Kasumi-1 (cell line): ENCODE results near the gene NVL.
"Not testable (repeated sequence)": the region's sequence is repeated elsewhere in the genome, so short reads cannot be mapped to it uniquely, and the experiment has no call there.

Experiments
- DNase-seq, 2 experiments: peaks; one replicate each; lab custom pipeline; 2025; lab: John Stamatoyannopoulos, UW

Gene NVL

DNA sequence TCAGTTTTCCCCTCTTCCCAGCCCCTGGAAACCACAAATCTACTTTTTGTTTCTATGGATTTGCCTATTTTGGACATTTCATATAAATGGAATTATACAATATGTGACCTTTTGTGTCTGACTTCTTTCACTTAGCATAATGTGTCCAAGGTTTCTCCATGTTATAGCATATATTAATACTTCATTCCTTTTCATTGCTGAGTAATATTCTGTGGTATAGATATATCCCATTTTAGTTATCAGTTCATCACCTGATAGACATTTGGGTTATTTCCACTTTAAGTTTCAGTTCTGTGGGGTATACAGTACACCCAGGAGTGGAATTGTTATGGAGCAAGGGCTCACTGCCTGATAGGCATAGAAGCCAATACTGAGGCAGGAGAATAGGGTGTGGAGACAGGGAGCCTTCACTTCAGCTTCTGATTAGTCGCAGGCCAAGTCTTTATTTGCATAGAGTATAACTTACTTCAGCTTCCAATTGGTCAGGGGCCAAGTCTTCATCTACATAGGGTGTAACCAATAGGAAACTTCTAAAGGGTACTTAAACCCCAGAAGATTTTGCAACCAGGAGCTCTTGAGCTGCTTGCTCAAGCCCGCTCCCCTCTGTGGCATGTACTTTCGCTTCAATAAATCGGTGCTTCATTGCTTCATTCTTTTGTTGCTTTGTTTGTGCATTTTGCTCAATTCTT is 8.3 kb upstream of the NVL start:
- DNase-seq = no peak

DNA sequence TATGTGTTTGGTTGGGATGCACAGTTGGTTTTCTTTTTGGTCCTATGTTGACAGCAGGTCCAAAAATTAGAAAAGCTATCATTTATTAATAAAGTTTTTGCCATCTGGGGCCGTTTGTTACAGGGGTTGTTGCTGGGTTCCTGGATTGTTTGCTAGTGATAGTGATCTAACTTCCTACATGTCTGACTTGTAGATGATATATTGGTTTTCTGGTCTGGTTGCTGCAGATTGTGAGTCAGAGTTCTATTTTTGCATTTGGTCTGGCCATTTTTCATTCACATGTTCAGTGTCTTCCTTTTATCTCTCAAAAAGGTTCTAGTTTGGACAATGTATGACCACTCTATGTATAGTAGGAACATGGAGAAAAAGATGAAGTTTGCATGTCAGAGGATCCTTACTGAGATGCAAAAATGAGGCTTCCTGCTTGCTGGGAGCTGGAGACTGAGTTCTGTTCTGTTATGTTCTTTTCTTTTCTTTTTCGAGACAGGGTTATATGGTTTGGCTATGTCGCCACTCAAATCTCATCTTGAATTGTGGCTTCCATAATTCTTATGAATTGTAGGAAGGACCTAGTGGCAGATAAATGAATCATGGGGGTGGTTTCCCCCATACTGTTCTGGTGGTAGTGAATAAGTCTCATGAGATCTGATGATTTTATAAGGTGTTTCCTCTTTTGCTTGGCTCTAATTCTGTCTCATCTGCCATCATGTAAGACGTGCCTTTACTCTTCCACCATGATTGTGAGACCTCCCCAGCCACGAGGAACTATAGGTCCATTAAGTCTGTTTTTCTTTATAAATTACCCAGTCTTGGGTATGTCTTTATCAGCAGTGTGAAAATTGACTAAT is 4.2 kb upstream of the NVL start:
- peak in 1 of 2 experiments; percentile 53 for DNase-seq

DNA sequence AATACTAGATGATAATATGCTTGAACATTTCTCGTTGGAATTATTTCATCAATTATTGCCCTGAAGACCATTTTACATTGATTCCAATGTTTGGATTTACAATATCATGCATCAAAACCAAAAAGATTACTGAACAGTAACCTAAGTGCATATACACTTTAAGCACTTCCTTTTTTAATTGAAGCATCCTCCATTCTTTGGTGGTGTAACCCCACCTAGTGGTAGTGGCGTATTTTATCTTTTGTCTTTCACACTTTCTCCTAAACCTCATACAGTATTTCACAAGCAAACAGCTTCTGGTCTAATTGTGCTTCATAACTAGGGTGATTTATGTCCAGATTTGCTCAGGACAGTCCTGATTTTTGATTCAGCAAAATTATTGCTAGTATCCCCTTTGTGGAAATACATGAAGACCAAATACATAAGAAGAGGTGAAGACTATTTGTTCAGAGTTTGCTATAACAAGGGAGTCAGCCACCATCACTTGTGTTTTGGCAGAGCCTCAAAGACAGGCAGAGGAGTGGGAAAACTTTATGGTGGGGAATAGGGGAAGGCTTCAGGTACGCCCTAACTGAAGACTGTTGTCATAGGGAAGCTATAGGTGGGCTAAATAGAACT is 3.4 kb upstream of the NVL start:
- DNase-seq = peak; percentile 83 to 89

DNA sequence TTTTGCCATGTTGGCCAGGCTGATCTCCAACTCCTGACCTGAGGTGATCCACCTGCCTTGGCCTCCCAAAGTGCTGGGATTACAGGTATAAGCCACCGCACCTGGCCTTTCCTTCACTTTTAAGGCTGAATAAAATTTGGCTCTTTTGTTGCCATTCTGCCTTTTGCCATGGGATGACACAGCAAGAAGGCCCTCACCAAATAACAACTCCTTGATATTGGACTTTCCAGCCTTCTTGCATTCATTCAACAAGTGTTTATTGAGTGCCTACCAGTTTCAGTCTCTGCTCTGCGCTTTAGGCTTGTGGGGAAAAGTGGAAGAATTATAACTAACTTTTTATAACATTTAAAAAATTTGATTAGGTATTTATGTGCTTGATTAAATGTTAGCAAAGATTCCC is 1.9 kb upstream of the NVL start:
- DNase-seq = no peak

DNA sequence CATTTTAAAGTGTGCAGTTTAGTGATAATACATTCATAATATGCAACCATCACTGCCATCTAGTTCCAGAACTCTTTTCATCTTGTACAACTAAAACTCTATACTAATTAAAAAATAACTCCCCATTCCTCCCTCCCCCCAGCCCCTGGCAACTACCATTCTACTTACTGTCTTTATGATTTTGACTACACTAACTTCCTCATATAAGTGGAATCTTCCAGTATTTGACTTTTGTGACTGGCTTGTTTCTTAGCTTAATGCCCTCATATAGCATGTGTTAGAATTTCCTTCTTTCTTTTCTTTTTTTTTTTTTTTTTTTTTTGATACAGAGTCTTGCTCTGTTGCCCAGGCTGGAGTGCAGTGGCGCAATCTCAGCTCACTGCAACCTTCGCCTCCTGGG is 1.4 kb upstream of the NVL start:
- DNase-seq = peak in 1 of 2 experiments; percentile 16

DNA sequence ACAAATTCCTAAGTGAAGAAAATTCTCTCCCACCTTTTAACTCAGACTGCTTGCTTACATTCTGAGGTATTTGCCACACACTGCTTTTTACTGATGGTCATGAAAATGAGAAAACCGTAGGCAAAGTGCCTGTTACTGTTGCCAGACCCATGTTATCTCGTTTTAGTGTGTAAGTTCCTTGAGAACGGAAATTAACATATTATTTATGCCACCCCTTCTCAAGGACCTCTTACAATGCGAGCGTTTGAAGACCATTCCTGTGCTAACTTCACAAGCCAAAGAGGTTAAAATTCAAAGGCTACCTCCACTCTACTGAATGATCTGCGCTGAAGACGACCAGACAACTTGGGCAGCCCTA is 509 bp downstream of the NVL start:
- peak in 1 of 2 experiments; percentile 38 for DNase-seq

DNA sequence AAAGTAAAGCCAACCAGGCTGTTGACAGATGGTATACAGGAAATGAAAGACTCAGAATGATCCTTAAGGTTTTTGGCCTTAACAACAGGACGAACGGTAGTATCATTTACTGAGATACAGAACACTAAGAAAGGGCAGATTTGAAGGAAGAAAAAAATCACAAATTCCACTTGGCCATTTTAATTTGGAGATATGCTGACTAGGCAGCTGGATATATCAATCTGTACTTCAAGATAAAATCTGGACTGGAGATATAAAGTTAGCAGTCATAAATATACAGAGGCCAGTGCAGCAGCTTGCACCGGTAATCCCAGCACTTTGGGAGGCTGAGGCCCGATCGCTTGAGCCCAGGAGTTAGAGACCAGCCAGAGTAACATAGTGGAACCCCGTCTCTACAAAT is 1.3 kb downstream of the NVL start:
- DNase-seq = no peak

DNA sequence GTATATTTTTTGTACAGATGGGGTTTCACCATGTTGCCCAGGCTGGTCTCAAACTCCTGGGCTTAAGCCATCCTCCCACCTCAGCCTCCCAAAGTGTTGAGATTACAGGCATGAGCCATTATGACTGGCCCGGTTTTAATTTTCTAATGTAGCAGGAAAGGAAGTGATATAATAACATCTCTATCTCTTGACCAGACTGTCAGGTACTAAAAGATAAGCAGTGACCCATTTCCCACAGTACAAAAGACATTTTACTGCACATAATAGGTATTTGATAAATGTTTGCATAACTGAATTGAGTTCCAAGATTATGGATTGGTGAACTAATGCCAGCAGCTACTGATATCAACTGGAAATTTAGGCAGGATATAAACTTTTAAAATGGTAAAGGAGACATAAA is 4.0 kb downstream of the NVL start:
- DNase-seq = no peak

DNA sequence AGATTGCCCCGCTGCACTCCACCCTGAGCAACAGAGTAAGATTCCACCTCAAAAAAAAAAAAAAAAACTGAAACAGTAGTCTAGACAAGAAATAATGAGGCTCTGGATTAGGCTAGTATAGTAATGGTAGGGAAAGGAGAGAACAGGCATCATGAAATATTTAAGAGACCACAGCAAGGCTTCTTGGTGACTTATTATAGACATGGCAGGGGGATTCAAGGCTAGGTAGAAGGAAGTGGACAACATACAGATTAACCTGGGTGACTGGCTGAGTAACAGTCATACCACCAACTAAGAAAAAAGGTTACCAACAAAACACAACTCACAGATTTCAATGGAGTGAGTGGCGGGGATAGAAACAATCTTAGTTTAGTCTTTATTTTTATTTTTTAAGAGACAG is 8.3 kb downstream of the NVL start:
- no peak for DNase-seq

DNA sequence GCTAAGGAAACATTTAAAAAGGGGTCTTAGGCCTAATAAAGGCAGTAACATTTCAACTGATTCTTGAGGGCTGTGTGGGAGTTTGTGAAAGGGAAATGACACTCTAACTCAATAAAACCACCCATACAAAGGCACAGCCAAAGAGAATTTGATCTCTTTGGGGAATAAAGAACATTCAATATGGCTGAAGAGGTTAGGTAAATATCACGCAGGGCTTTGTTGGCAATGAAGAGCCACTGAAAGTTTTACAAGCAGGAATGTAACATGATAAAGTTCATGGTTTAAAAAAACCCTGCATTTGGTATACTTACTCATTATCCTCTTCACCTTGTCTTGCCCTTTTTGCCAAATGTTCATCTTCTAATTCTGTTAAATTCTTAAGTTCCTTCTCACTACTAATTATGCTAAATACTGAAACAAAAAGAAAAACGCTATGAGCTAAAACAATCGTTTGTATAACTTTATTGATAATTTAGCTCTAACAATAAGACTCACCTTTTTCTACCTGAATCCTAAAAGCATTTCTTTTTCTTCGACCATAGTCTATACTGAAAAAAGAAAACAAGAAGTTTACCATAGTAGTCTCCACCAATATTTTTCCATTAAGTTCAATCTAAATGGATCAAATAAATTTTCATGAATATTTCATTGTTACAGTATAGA is 12.5 kb downstream of the NVL start:
- DNase-seq = no peak

DNA sequence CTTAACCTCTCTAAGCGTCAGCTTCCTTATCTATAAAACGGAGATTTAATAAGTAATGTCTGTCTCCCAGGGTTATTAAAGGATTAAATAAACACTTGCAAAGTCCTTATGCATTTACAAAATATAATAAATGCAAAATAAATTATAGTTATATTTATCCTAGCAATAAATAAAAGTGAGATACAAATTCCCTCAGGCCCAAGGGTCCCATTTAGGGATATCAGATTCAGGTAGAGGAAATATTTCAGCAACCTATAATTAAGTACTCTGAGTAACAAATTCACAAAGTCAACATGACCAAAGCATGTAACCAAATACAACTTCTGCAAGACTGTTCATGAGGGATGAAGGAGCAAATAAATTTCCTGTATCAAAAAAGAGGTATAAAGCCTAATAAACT is 17.9 kb downstream of the NVL start:
- DNase-seq = no peak

DNA sequence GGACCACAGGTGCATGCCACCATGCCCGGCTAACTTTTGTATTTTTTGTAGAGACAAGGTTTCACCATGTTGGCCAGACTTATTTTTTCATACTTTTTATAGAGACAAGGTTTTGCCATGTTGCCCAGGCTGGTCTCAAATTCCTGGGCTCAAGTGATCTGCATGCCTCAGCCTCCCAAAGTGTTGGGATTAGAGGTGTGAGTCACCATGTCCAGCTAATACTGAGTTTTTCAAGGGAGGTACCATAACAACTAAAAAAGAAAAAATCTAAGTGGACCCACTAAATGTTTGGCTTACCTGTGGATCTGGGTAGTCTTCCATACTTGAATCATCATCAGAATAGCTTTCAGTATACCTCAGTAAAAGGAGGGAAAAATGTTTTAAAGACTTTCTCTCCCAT is 18.5 kb downstream of the NVL start:
- DNase-seq = not testable (repeated sequence)

DNA sequence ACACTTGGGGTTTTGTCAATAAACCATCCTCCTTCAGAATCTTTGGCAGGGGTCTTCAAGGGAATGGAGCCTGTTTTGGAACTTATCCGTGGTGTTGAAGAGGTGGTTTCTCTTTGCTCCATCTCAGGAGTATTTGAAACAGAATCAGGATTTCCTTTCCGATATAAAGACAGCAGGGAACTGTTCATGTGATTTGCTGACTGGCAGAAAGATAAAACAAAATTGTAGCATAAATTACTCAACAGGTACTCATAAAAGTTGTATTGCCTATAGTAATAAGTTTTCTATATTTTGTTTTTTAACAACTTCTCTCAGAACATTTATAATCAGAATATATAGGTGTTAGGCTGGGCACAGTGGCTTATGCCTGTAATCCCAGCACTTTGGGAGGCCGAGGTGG is 21.9 kb downstream of the NVL start:
- no peak for DNase-seq

DNA sequence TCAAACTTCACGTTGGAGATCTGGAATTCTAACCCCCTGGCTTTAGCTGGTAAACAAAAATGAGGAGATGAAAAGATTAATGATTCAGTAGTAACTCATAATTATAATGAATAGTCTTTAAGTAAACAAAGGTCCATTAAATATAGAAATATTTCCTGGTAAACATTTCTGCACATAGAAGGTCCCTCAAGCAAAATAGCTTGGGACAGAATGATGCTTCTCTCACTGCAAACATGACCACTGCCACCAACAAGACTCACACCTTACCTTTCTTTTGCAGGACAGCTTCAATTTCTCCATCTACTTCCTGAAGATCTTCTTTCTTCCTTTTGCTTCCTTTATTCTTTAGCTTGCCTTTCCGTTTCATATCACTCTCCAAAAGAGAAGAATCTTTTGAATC is 25.2 kb downstream of the NVL start:
- no peak for DNase-seq

DNA sequence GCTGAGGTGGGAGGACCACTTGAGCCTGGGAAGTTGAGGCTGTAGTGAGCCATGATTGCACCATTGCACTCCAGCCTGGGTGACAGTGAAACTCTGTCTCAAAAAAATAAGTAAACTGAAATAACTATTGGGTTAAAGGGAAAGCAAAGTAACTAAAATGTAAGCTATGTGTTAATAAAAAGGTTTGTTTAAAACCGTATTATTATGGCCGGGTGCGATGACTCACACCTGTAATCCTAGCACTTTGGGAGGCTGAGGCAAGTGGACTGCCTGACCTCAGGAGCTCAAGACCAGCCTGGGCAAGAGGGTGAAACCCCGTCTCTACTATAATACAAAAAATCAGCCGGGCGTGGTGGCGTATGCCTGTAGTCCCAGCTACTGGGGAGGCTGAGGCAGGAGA is 27.0 kb downstream of the NVL start:
- DNase-seq = no peak

DNA sequence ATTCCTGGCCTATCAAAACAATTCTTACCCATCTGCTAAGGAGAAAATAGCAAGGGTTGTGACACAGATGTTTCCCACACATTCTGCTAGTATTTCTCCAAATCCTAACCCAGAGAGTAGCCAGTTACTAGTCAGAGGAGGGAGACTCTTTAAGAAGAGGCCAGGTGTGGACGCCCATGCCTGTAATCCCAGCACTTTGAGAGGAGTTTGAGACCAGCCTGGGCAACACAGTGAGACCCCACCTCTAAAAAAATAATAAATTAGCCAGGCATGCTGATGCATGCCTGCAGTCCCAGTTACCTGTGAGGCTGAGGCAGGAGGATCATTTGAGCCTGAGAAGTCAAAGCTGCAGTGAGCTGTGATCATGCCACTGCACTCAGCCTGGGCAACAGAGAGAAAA is 28.6 kb downstream of the NVL start:
- DNase-seq = no peak

DNA sequence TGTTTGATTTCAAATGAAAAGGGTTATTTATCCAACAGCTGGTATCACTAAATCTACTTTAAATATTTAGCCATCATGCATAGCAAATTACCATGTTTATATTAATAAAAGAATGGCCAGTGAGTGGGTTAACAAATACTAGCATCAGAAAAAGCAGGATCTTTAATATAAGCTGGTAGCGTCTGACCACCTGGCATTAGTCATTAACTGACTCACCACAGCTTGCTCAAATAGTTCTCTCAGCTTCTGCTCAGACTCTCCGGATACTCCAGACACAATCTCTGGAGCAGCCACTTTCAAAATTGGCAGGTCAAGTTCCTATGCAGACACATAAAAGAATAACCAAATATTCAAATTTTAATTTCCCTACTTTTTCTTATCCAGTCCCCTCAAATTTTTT is 29.6 kb downstream of the NVL start:
- no peak for DNase-seq

DNA sequence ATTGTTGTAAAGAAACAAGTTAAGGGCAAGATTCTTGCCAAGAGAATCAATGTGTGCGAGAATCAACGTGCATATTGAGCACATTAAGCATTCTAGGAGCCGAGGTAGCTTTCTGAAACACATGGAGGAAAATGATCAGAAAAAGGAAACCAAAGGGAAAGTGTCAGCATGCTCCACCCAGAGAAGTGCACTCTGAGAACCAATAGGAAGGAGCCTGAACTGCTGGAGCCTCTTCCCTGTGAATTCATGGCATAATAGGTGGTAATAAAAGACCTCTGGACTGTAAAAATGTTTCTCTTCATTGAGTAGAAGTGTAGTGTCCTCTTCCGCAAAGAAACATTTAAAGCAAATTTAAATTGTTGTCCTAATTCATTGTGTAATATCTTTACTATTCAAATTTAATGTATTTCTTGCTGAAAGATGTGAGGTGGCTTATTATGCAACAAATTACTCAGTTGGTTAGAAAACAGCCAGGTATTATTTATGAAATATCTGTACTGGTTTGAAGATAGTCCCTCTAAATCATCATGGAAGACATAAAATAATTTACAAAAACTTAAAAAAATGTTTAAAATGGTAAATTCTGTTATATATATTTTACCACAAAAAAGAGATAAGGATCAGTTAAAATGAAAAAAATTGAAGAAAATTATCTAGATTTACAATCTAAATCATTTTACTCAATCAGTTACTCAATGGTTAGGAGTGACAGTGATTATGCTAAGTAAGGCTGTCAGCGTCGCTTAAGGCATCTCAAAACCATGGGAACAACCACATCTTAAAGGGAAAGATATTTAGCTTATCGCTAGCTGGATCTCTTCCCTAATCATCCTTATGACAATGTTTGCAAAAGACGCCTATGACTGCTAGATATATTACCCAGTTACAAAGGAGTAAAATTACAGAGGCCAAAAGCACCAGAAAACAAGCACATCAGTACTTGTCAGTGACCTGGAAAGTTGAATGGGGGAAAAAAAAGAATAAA is 31.3 kb downstream of the NVL start:
- DNase-seq = no peak

DNA sequence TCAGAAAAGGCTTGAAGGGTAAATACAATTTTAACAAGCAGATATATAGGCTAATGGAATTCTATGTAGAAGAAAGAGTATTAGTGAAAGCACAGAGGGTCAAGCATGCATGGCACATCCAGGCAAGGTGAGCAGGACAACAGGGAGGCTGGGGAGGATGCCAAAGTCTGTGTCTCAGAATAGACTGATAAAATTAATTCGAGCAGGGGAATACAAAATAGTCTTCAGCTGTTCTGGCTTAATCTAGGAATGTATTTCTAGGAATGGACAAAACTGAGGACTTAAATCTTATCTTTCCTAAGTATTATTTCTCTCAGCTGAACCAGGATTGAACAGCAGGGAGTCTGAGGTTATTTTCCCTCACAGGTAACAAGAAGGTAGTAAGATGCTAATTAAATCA is 35.2 kb downstream of the NVL start:
- no peak for DNase-seq

DNA sequence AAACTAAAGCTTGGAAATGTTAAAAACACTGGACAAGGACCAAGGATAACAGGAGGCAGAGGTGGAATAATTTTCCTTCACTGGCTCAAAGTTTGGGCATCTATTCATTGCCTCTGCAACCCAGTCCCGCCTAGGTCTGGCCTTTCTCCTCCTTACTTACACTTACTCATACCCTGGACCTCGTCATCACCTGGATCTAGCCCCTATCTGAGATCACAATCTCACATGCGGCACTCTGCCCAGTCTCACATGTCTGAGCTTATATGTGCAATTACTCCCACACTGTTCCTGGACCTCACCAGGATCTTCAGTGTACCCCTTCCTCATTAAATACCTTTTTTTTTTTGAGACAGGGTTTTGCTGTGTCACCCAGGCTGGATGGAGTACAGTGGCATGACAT is 37.6 kb downstream of the NVL start:
- no peak for DNase-seq

DNA sequence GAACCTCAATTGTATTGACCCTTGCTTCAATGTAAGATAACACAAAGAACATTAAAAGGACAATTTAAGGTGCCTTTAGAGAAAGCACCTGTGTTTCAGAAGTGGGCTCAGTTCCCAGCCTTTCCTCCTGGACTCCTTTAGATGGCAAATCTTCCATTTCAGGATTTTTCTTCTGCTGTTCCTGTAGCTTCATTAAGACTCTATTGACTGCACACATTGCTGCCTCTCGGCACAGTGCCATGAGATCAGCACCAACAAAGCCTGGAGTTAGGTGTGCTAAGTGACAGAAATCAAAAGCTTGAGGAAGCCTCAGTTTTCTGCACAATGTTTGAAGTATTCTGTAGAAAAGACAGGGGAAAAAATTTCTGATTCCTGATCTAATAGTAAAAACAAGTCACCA is 40.6 kb downstream of the NVL start:
- DNase-seq = no peak

DNA sequence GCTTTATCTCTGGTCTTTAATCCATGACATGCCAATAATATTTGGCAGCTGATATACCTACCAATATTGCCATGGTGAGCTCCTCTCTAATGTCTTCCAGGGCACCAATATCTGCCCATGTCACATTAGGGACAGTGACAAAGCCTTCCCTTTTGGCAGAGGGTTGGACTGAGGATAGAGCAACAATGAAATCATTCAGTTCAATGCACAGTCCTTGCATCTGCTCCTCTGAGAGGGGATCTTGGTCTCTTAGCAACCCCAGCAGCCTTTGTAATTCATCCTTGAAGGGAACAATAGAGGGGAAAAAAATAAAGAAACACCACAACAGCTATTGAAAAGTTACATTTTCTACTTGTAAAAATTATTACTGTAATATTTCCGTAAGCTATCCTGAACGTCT is 42.3 kb downstream of the NVL start:
- DNase-seq = no peak
